Thyroid gland (tissue), 4 donors: ENCODE data around the gene EFR3B. TPM values are rescaled to one million over a fixed set of nuclear protein-coding genes. Genes with fewer than 3 reads are reported as not detected.
A peak's percentile ranks its signal among the peaks of the same experiment; 100 is the strongest.

Experiments
- DNase-seq, 2 donors: peaks; one replicate each; pipeline ENCODE4 v3.0.0-alpha.2; 2019
- H3K27ac ChIP-seq, 3 donors: fragments of 200-600 bp; sonication (generic); 1 replicate in 2 of 3; 2 replicates in 1 of 3; pipeline ENCODE4 v1.5.1; 2016 to 2019; ENCODE audit warnings: mild to moderate bottlenecking in 1 of 3, moderate library complexity in 1 of 3
- H3K27me3 ChIP-seq: fragments of 200-600 bp; sonication (generic); one replicate; pipeline ENCODE4 v1.5.1; 2019
- H3K36me3 ChIP-seq, 2 donors: fragments of 200-600 bp; sonication (generic); one replicate each; pipeline ENCODE4 v1.5.1; 2016 to 2019
- H3K4me1 ChIP-seq, 2 donors: fragments of 200-600 bp; sonication (generic); one replicate each; pipeline ENCODE4 v1.5.1; 2017 to 2019
- H3K4me3 ChIP-seq, 3 donors: fragments of 200-600 bp; sonication (generic); replicated peaks in 1 of 3; 1 replicate in 2 of 3; 2 replicates in 1 of 3; pipeline ENCODE4 v1.5.1; 2016; ENCODE audit warnings: mild to moderate bottlenecking in 1 of 3
- H3K9me3 ChIP-seq: fragments of 200-600 bp; sonication (generic); one replicate; pipeline ENCODE4 v1.5.1; 2017
- POLR2A ChIP-seq, 2 donors: fragments of 450-650 bp; IDR thresholded peaks; one replicate each; pipeline ENCODE4 v1.6.1; 2017; ENCODE audit warnings: antibody characterized with exemption in 2 of 2, mild to moderate bottlenecking in 2 of 2, moderate library complexity in 1 of 2
- WGBS, 2 donors: methylation state at CpG; one replicate each; pipeline ENCODE4 v1.1.5; 2017; 5-methylcytosine and 5-hydroxymethylcytosine counted together
- intact Hi-C: fragments of 100-400 bp; cut with DNase I; formaldehyde crosslinking; loops from one replicate; pipeline ENCODE4 v1.15.1; 2023
- total RNA-seq, 4 donors: library from RNA; depleted of rRNA; stranded (reverse); fragments of >200 nt; gene quantifications; one replicate each; pipeline ENCODE4 v1.2.3, GENCODE V29; 2016
- TF ChIP-seq, protein P1 (sequence below), 6 experiments: fragments of 200-600 bp in 3 of 6; fragments of 450-650 bp in 3 of 6; sonication (generic) in 3 of 6; IDR thresholded peaks; one replicate each; pipeline ENCODE4 v1.5.1; 2016 to 2019; ENCODE audit warnings: antibody characterized with exemption in 6 of 6, mild to moderate bottlenecking in 2 of 6, inconsistent platforms in 1 of 6, moderate library complexity in 1 of 6

EFR3B gene
- total RNA-seq, 4 donors from 2014 or later = 17.3 to 21.5 (median 20.0) TPM

GRCh38 chr2:25116956-25117355 lies 75.1 kb downstream of the EFR3B start:
- no peaks in the 10 kb centered on the region for H3K36me3 ChIP-seq
- no peak overlapping the region for H3K27ac ChIP-seq
- no peak for DNase-seq
- 82 to 92% methylated on average over 13 of the region's 13 CpGs for WGBS, 2 donors
- H3K4me3 ChIP-seq = no peak overlapping the region
- no peaks in the 10 kb centered on the region for H3K4me1 ChIP-seq
- intact Hi-C loops = no loop called here
- TF ChIP-seq, protein P1, sequence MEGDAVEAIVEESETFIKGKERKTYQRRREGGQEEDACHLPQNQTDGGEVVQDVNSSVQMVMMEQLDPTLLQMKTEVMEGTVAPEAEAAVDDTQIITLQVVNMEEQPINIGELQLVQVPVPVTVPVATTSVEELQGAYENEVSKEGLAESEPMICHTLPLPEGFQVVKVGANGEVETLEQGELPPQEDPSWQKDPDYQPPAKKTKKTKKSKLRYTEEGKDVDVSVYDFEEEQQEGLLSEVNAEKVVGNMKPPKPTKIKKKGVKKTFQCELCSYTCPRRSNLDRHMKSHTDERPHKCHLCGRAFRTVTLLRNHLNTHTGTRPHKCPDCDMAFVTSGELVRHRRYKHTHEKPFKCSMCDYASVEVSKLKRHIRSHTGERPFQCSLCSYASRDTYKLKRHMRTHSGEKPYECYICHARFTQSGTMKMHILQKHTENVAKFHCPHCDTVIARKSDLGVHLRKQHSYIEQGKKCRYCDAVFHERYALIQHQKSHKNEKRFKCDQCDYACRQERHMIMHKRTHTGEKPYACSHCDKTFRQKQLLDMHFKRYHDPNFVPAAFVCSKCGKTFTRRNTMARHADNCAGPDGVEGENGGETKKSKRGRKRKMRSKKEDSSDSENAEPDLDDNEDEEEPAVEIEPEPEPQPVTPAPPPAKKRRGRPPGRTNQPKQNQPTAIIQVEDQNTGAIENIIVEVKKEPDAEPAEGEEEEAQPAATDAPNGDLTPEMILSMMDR (IDR thresholded peaks at IDR 0.05) = no peak
- TF ChIP-seq POLR2A (IDR thresholded peaks at IDR 0.05) = no peak
- no peaks in the 10 kb centered on the region for H3K27me3 ChIP-seq
- no peaks in the 10 kb centered on the region for H3K9me3 ChIP-seq

DNA sequence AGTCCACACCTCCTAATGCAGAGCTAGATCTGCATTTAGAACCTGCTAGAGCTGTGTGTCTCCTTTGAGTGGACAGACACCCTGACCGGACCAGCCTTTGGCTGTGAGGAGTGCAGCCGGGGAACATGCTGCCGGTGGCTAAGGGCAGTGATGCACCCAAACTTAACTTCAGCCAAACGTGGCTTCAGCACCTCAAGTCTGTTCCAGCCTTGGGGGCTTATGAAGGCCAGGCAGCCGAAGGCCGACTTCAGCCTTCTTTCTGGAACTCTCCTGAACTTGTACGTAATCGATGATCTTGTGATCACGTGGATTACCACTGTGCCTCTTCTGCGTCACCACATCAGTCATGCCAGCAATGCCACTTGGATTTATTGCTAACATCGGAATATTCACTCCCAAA lies 77.4 kb downstream of the EFR3B start:
- no peaks in the 10 kb centered on the region for H3K27me3 ChIP-seq
- DNase-seq = no peak
- no peak overlapping the region for H3K27ac ChIP-seq
- 90 to 96% methylated on average over 10 to 11 of the region's 11 CpGs for WGBS, 2 donors
- intact Hi-C loops = no loop called here
- no peaks in the 10 kb centered on the region for H3K4me1 ChIP-seq
- H3K9me3 ChIP-seq = no peaks in the 10 kb centered on the region
- no peak overlapping the region for H3K4me3 ChIP-seq
- TF ChIP-seq, protein P1 (IDR thresholded peaks at IDR 0.05) = no peak
- no peak for TF ChIP-seq POLR2A (IDR thresholded peaks at IDR 0.05)
- H3K36me3 ChIP-seq = no peaks in the 10 kb centered on the region

GRCh38 chr2:25122367-25122766 lies 80.5 kb downstream of the EFR3B start:
- TF ChIP-seq POLR2A (IDR thresholded peaks at IDR 0.05) = no peak
- TF ChIP-seq, protein P1 (IDR thresholded peaks at IDR 0.05) = no peak
- Histone ChIP-seq H3K9me3 (no peaks in the 10 kb centered on the region), H3K36me3 (no peaks in the 10 kb centered on the region), H3K27me3 (no peaks in the 10 kb centered on the region), H3K4me3 (no peak overlapping the region), H3K4me1 (no peaks in the 10 kb centered on the region), H3K27ac (no peak overlapping the region)
- intact Hi-C loops = no loop called here
- DNase-seq = no peak
- 96 to 97% methylated on average over 3 of the region's 3 CpGs for WGBS, 2 donors

DNA sequence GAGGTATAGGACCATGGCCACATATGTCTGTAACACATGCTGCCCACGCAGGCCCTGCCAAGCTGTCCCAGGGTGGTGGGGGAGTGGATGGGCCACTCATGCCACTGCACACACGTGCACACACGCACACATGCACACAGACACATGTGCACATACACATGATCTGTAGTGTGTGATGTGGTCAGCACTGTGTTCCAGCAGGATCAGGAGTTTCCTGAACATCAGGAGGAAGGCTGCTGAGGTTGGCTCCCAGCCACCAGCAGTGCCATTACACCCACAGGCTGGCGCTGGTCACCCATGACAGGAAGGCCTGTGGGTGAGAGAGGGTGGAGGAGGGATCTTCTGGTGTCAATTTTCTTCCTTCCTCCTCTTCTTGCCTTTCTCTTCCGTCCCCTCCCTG lies 81.8 kb downstream of the EFR3B start:
- TF ChIP-seq, protein P1 (IDR thresholded peaks at IDR 0.05) = no peak
- no peak for TF ChIP-seq POLR2A (IDR thresholded peaks at IDR 0.05)
- intact Hi-C loops = no loop called here
- no peaks in the 10 kb centered on the region for H3K9me3 ChIP-seq
- no peaks in the 10 kb centered on the region for H3K36me3 ChIP-seq
- H3K27ac ChIP-seq = no peak overlapping the region
- H3K4me1 ChIP-seq = no peaks in the 10 kb centered on the region
- H3K27me3 ChIP-seq = no peaks in the 10 kb centered on the region
- 66 to 74% methylated on average over 5 of the region's 5 CpGs for WGBS, 2 donors
- peak; percentile 31 to 37 for DNase-seq
- no peak overlapping the region for H3K4me3 ChIP-seq

GRCh38 chr2:25125189-25125588 lies 83.3 kb downstream of the EFR3B start:
- Histone ChIP-seq H3K4me1 (no peaks in the 10 kb centered on the region), H3K9me3 (no peaks in the 10 kb centered on the region), H3K4me3 (no peak overlapping the region), H3K36me3 (no peaks in the 10 kb centered on the region), H3K27me3 (no peaks in the 10 kb centered on the region), H3K27ac (no peak overlapping the region)
- intact Hi-C loops = no loop called here
- TF ChIP-seq, protein P1 (IDR thresholded peaks at IDR 0.05) = no peak
- no peak for TF ChIP-seq POLR2A (IDR thresholded peaks at IDR 0.05)
- no peak for DNase-seq
- 74 to 83% methylated on average over 3 to 7 of the region's 7 CpGs for WGBS, 2 donors
